ENCODE measurements around the gene SORBS1. TPM values are rescaled to one million over a fixed set of nuclear protein-coding genes. Genes with fewer than 3 reads are reported as not detected.
A peak's percentile ranks its signal among the peaks of the same experiment; 100 is the strongest.

The SORBS1 gene
- total RNA-seq, 1 donor from 2014 or later = 5.1 TPM

DNA sequence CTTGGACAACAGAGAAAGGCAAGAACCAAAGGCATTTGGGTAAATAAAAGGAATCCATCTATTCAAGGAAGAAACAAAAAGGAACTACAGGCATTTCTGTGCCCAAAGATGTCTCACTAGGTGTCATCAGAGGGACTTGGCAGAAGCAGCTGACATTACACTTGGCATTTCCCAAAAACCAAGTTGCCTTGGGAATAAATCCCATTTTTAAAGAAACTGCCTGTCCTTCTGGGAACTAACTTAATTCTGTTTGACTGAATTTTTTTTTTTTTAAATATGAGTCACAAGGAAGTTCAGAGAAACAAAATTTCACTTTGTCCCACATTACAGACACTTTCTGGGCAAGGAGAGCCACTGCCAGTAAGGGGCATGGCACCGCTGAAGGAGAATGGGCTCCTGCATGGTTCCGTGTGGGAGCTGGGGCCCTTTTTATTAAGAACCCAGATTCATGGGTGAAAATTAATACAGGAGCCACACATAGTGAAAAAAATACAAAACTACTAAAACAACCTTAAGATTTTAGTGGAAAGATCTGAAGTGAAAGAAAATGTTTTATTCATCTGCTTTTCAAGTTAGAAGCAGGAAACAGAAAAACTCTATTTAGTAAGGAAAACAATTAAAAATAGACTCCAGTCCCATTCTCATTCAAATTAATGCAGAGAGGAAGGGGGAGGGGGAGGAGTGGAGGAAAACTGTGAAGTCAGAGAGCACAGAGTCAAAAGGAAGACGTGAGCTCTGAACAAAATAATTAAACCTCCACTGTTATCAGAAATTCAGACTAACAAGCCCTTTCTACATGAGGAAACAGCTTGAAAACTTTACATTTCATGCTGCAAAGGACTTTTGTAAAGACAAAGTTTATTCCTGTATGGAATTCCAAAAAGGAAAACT, 151.9 kb downstream of the SORBS1 start:
- TF ChIP-seq EZH2 (IDR thresholded peaks at IDR 0.05; ENCODE audit: insufficient read depth, low read length) = no peak
- TF ChIP-seq, protein P1, sequence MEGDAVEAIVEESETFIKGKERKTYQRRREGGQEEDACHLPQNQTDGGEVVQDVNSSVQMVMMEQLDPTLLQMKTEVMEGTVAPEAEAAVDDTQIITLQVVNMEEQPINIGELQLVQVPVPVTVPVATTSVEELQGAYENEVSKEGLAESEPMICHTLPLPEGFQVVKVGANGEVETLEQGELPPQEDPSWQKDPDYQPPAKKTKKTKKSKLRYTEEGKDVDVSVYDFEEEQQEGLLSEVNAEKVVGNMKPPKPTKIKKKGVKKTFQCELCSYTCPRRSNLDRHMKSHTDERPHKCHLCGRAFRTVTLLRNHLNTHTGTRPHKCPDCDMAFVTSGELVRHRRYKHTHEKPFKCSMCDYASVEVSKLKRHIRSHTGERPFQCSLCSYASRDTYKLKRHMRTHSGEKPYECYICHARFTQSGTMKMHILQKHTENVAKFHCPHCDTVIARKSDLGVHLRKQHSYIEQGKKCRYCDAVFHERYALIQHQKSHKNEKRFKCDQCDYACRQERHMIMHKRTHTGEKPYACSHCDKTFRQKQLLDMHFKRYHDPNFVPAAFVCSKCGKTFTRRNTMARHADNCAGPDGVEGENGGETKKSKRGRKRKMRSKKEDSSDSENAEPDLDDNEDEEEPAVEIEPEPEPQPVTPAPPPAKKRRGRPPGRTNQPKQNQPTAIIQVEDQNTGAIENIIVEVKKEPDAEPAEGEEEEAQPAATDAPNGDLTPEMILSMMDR (IDR thresholded peaks at IDR 0.05; ENCODE audit: insufficient read depth, low read depth, low read length) = no peak
- no peak overlapping the region for H2AFZ ChIP-seq (ENCODE audit: low read depth, low read length)
- FAIRE-seq (no peak), DNase-seq (ENCODE audit: low read depth) (no peak)
- Mint-ChIP-seq H3K4me3 (ENCODE audit: unreplicated experiment) (no peak overlapping the region), H3K27ac (ENCODE audit: unreplicated experiment) (peak overlapping the region; percentile 47), H3K9me3 (ENCODE audit: unreplicated experiment) (no peaks in the 10 kb centered on the region), H3K36me3 (ENCODE audit: low read depth, unreplicated experiment) (peaks cover 6% of the 10 kb centered on the region), H3K27me3 (ENCODE audit: low read depth, unreplicated experiment) (peaks cover 2% of the 10 kb centered on the region), H3K4me1 (ENCODE audit: low read depth, unreplicated experiment) (peaks cover 10% of the 10 kb centered on the region)
- no peaks in the 10 kb centered on the region for H3K4me1 ChIP-seq (ENCODE audit: insufficient read depth, low read length)
- no peak overlapping the region for H3K27ac ChIP-seq (ENCODE audit: low read depth, low read length)
- peaks cover 8% of the 10 kb centered on the region for H3K27me3 ChIP-seq (ENCODE audit: insufficient read depth, low read length)
- no peaks in the 10 kb centered on the region for H4K20me1 ChIP-seq (ENCODE audit: insufficient read depth, low read length)
- H3K9me3 ChIP-seq (ENCODE audit: insufficient read depth, low read depth, low read length) = no peaks in the 10 kb centered on the region
- H3K9ac ChIP-seq (ENCODE audit: low read length) = no peak overlapping the region
- no peak overlapping the region for H3K4me2 ChIP-seq (ENCODE audit: low read length)
- no peaks in the 10 kb centered on the region for H3K36me3 ChIP-seq (ENCODE audit: insufficient read depth, low read length)
- H3K4me3 ChIP-seq (ENCODE audit: insufficient read depth, low read depth, low read length) = no peak overlapping the region
- no peaks in the 10 kb centered on the region for H3K79me2 ChIP-seq (ENCODE audit: insufficient read depth, low read length)

DNA sequence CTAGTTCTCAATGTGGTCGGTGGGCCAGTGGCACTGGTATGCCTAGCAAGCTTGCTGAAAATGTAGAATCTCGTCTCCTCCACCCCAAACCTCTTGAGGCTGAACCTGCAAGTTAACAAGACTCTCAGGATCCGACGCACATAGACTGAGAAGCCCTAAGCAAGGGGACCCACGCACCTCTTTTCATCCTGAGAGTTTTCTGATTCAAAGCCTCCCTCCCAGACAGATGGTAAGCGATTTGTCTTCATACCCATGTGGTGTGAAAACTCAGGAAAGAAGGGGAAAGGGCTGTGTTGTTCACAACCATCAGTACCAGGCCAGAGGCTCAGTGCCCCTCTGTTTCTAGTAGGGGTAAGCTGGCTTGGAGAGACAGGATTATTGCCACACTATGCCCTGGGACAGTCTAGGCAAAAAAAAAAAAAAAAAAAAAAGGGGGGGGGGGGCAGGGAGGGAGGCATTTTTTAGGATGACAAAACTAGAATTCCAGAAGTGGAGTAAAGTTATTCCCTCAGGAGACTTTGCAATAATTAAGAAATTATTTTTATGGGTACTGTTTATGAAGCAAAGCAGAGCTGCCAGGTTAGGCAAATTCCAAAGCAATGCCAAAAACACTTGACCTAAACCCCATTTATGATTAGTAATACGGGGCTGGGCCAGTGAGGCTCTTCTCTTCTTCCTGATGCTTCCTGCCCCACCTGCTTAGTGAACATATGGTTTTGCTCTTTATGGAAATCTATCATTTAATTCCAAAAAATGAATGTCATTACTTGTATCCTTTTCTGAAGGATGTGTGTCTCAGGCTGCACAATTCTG, 152.8 kb downstream of the SORBS1 start:
- no peaks in the 10 kb centered on the region for H3K36me3 ChIP-seq (ENCODE audit: insufficient read depth, low read length)
- H4K20me1 ChIP-seq (ENCODE audit: insufficient read depth, low read length) = no peaks in the 10 kb centered on the region
- H3K27me3 ChIP-seq (ENCODE audit: insufficient read depth, low read length) = peaks cover 4% of the 10 kb centered on the region
- no peak overlapping the region for H3K9ac ChIP-seq (ENCODE audit: low read length)
- Mint-ChIP-seq H3K36me3 (ENCODE audit: low read depth, unreplicated experiment) (peaks cover 6% of the 10 kb centered on the region), H3K4me3 (ENCODE audit: unreplicated experiment) (no peak overlapping the region), H3K9me3 (ENCODE audit: unreplicated experiment) (no peaks in the 10 kb centered on the region), H3K27me3 (ENCODE audit: low read depth, unreplicated experiment) (peaks cover 5% of the 10 kb centered on the region), H3K27ac (ENCODE audit: unreplicated experiment) (no peak overlapping the region), H3K4me1 (ENCODE audit: low read depth, unreplicated experiment) (peaks cover 10% of the 10 kb centered on the region)
- no peaks in the 10 kb centered on the region for H3K4me1 ChIP-seq (ENCODE audit: insufficient read depth, low read length)
- DNase-seq (ENCODE audit: low read depth) (no peak), FAIRE-seq (no peak)
- H3K27ac ChIP-seq (ENCODE audit: low read depth, low read length) = no peak overlapping the region
- no peak overlapping the region for H2AFZ ChIP-seq (ENCODE audit: low read depth, low read length)
- no peaks in the 10 kb centered on the region for H3K9me3 ChIP-seq (ENCODE audit: insufficient read depth, low read depth, low read length)
- no peaks in the 10 kb centered on the region for H3K79me2 ChIP-seq (ENCODE audit: insufficient read depth, low read length)
- no peak for TF ChIP-seq EZH2 (IDR thresholded peaks at IDR 0.05; ENCODE audit: insufficient read depth, low read length)
- H3K4me2 ChIP-seq (ENCODE audit: low read length) = no peak overlapping the region
- H3K4me3 ChIP-seq (ENCODE audit: insufficient read depth, low read depth, low read length) = no peak overlapping the region

DNA sequence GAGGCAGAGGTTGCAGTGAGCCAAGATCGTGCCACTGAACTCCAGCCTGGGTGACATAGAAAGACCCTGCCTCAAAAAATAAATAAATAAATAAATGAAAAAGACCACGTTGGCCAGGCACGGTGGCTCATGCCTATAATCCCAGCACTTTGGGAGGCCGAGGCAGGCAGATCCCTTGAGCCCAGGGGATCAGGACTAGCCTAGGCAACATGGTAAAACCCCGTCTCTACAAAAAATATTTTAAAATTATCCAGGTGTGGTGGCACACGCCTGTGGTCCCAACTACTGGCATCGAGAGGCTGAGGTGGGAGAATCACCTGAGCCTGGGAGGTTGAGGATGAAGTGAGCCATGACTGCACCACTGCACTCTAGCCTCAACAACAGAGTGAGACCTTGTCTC, 153.6 kb downstream of the SORBS1 start:
- no peaks in the 10 kb centered on the region for H3K9me3 ChIP-seq (ENCODE audit: insufficient read depth, low read depth, low read length)
- H3K27ac ChIP-seq (ENCODE audit: low read depth, low read length) = no peak overlapping the region
- H3K36me3 ChIP-seq (ENCODE audit: insufficient read depth, low read length) = no peaks in the 10 kb centered on the region
- no peak overlapping the region for H3K4me3 ChIP-seq (ENCODE audit: insufficient read depth, low read depth, low read length)
- no peak overlapping the region for H2AFZ ChIP-seq (ENCODE audit: low read depth, low read length)
- Mint-ChIP-seq H3K27me3 (ENCODE audit: low read depth, unreplicated experiment) (peaks cover 5% of the 10 kb centered on the region), H3K4me1 (ENCODE audit: low read depth, unreplicated experiment) (peaks cover 10% of the 10 kb centered on the region), H3K27ac (ENCODE audit: unreplicated experiment) (no peak overlapping the region), H3K9me3 (ENCODE audit: unreplicated experiment) (no peaks in the 10 kb centered on the region), H3K36me3 (ENCODE audit: low read depth, unreplicated experiment) (peaks cover 6% of the 10 kb centered on the region), H3K4me3 (ENCODE audit: unreplicated experiment) (no peak overlapping the region)
- FAIRE-seq = no peak
- DNase-seq (ENCODE audit: low read depth) = no peak
- H3K4me2 ChIP-seq (ENCODE audit: low read length) = no peak overlapping the region
- TF ChIP-seq EZH2 (IDR thresholded peaks at IDR 0.05; ENCODE audit: insufficient read depth, low read length) = no peak
- TF ChIP-seq, protein P1 (IDR thresholded peaks at IDR 0.05; ENCODE audit: insufficient read depth, low read depth, low read length) = no peak
- no peak overlapping the region for H3K9ac ChIP-seq (ENCODE audit: low read length)
- no peaks in the 10 kb centered on the region for H4K20me1 ChIP-seq (ENCODE audit: insufficient read depth, low read length)
- no peaks in the 10 kb centered on the region for H3K4me1 ChIP-seq (ENCODE audit: insufficient read depth, low read length)
- no peaks in the 10 kb centered on the region for H3K79me2 ChIP-seq (ENCODE audit: insufficient read depth, low read length)
- H3K27me3 ChIP-seq (ENCODE audit: insufficient read depth, low read length) = no peaks in the 10 kb centered on the region

Data from astrocyte (in vitro differentiated cells and primary cell).